Measurements from ENCODE around the gene PDE4DIP. TPM values are rescaled to one million over a fixed set of nuclear protein-coding genes. Genes with fewer than 3 reads are reported as not detected.
"Not testable (repeated sequence)": the region's sequence is repeated elsewhere in the genome, so short reads cannot be mapped to it uniquely, and the experiment has no call there.

Gene PDE4DIP
- total RNA-seq, 1 experiment from 2014 or later = 49.9 TPM

GRCh38 chr1:148909219-148909826, 65.1 kb downstream of the PDE4DIP start:
- DNase-seq (ENCODE audit: low spot score); in situ Hi-C loops (cut with HindIII; ENCODE audit: low sequenced_read_pairs): not testable (repeated sequence)

- DNase-seq (ENCODE audit: low spot score); in situ Hi-C loops (cut with HindIII; ENCODE audit: low sequenced_read_pairs): not testable (repeated sequence)
Measured at GRCh38 chr1:148911303-148911928, 67.2 kb downstream of the PDE4DIP start.

- DNase-seq (ENCODE audit: low spot score); in situ Hi-C loops (cut with HindIII; ENCODE audit: low sequenced_read_pairs): not testable (repeated sequence)
Measured at GRCh38 chr1:148916222-148916621, 72.0 kb downstream of the PDE4DIP start.

GRCh38 chr1:148916695-148917348, 72.6 kb downstream of the PDE4DIP start:
- DNase-seq (ENCODE audit: low spot score); in situ Hi-C loops (cut with HindIII; ENCODE audit: low sequenced_read_pairs): not testable (repeated sequence)

GRCh38 chr1:148918836-148919447, 74.7 kb downstream of the PDE4DIP start:
- DNase-seq (ENCODE audit: low spot score) = peak; percentile 2
- in situ Hi-C loops (cut with HindIII; ENCODE audit: low sequenced_read_pairs) = not testable (repeated sequence)

GRCh38 chr1:148921047-148921446, 76.8 kb downstream of the PDE4DIP start:
- DNase-seq (ENCODE audit: low spot score); in situ Hi-C loops (cut with HindIII; ENCODE audit: low sequenced_read_pairs): not testable (repeated sequence)

GRCh38 chr1:148923798-148924197, 79.6 kb downstream of the PDE4DIP start:
- DNase-seq (ENCODE audit: low spot score); in situ Hi-C loops (cut with HindIII; ENCODE audit: low sequenced_read_pairs): not testable (repeated sequence)

- in situ Hi-C loops (cut with HindIII; ENCODE audit: low sequenced_read_pairs); DNase-seq (ENCODE audit: low spot score): not testable (repeated sequence)
Measured at GRCh38 chr1:148927645-148928044, 83.4 kb downstream of the PDE4DIP start.

- in situ Hi-C loops (cut with HindIII; ENCODE audit: low sequenced_read_pairs); DNase-seq (ENCODE audit: low spot score): not testable (repeated sequence)
Measured at GRCh38 chr1:148929253-148929652, 85.0 kb downstream of the PDE4DIP start.

GRCh38 chr1:148935381-148936002, 91.3 kb downstream of the PDE4DIP start:
- DNase-seq (ENCODE audit: low spot score); in situ Hi-C loops (cut with HindIII; ENCODE audit: low sequenced_read_pairs): not testable (repeated sequence)

- DNase-seq (ENCODE audit: low spot score); in situ Hi-C loops (cut with HindIII; ENCODE audit: low sequenced_read_pairs): not testable (repeated sequence)
Measured at GRCh38 chr1:148942906-148943305, 98.7 kb downstream of the PDE4DIP start.

GRCh38 chr1:148945130-148945529, 100.9 kb downstream of the PDE4DIP start:
- in situ Hi-C loops (cut with HindIII; ENCODE audit: low sequenced_read_pairs); DNase-seq (ENCODE audit: low spot score): not testable (repeated sequence)

- in situ Hi-C loops (cut with HindIII; ENCODE audit: low sequenced_read_pairs); DNase-seq (ENCODE audit: low spot score): not testable (repeated sequence)
Measured at GRCh38 chr1:148948768-148949167, 104.5 kb downstream of the PDE4DIP start.

GRCh38 chr1:148951336-148952227, 107.4 kb downstream of the PDE4DIP start:
- in situ Hi-C loops (cut with HindIII; ENCODE audit: low sequenced_read_pairs) = not testable (repeated sequence)
- peak; percentile 87 for DNase-seq (ENCODE audit: low spot score)

- in situ Hi-C loops (cut with HindIII; ENCODE audit: low sequenced_read_pairs); DNase-seq (ENCODE audit: low spot score): not testable (repeated sequence)
Measured at GRCh38 chr1:148952253-148952937, 108.2 kb downstream of the PDE4DIP start.

- peak; percentile 49 for DNase-seq (ENCODE audit: low spot score)
- in situ Hi-C loops (cut with HindIII; ENCODE audit: low sequenced_read_pairs) = not testable (repeated sequence)
Measured at GRCh38 chr1:148952938-148953616, 108.8 kb downstream of the PDE4DIP start.

GRCh38 chr1:148953730-148954129, 109.5 kb downstream of the PDE4DIP start:
- peak; percentile 41 for DNase-seq (ENCODE audit: low spot score)
- in situ Hi-C loops (cut with HindIII; ENCODE audit: low sequenced_read_pairs) = not testable (repeated sequence)
